PC-9 (cell line): ENCODE measurements around the gene RASGRF1.

Source experiments
- CTCF ChIP-seq: fragments of 200-600 bp; sonication (generic); conservative IDR thresholded peaks from 2 replicates; pipeline ENCODE4 v1.6.1; 2017; ENCODE audit warnings: mixed run types, antibody characterized with exemption, mild to moderate bottlenecking, moderate library complexity
- EZH2 ChIP-seq: fragments of 200-600 bp; sonication (generic); IDR thresholded peaks from 2 replicates; pipeline ENCODE4 v1.8.0; 2017; ENCODE audit warnings: antibody characterized with exemption, low read depth

- no peak for TF ChIP-seq EZH2
- no peak for TF ChIP-seq CTCF
Observed at GRCh38 chr15:79078003-79078402, 12.6 kb downstream of the RASGRF1 start.
